Activated naive CD8-positive, alpha-beta T cell treated with anti-CD3 and anti-CD28 coated beads, Interleukin-2, amount 10 ng/mL, durations not matched to agents 7 days and 5 days (primary cell): ENCODE measurements around the gene TGM3. TPM values are rescaled to one million over a fixed set of nuclear protein-coding genes. Genes with fewer than 3 reads are reported as not detected.

Experiments used
- ATAC-seq: fragments of 150-1000 bp; cut with Tn5 transposase; one replicate; pipeline ENCODE4 v1.10.0; 2021; ENCODE audit warnings: low read depth, moderate library complexity
- POLR2A ChIA-PET: fragments of 350-600 bp; sonication (Branson Sonifier 250); formaldehyde crosslinking; loops from one replicate; lab custom pipeline; 2021; ENCODE audit warnings: antibody characterized with exemption; lab: Charles Lee
- DNase-seq: peaks from one replicate; pipeline ENCODE4 v3.0.0; 2021
- H3K27ac Mint-ChIP-seq: one replicate; pipeline ENCODE4 v1.8.0; 2022; ENCODE audit warnings: mild to moderate bottlenecking, mixed read lengths
- H3K27me3 Mint-ChIP-seq: one replicate; pipeline ENCODE4 v1.8.0; 2022; ENCODE audit warnings: mild to moderate bottlenecking, moderate library complexity, mixed read lengths
- H3K36me3 Mint-ChIP-seq: one replicate; pipeline ENCODE4 v1.8.0; 2021; ENCODE audit warnings: mild to moderate bottlenecking, mixed read lengths
- H3K4me1 Mint-ChIP-seq: one replicate; pipeline ENCODE4 v1.8.0; 2021; ENCODE audit warnings: mixed read lengths
- H3K4me3 Mint-ChIP-seq: one replicate; pipeline ENCODE4 v1.8.0; 2022; ENCODE audit warnings: mild to moderate bottlenecking, moderate library complexity, mixed read lengths
- H3K9me3 Mint-ChIP-seq: one replicate; pipeline ENCODE4 v1.8.0; 2021; ENCODE audit warnings: mixed read lengths
- total RNA-seq, 2 experiments: library from RNA; stranded (reverse); gene quantifications; one replicate each; pipeline ENCODE4 v1.2.3, GENCODE V29; 2021

The TGM3 gene
- total RNA-seq, 2 experiments from 2014 or later, result not detected

- POLR2A ChIA-PET, result no interaction called here
- ATAC-seq, result no peak
- no peak overlapping the region for H3K27ac Mint-ChIP-seq
These were observed 30.2 kb downstream of the TGM3 start for GRCh38 chr20:2326046-2326445.

GRCh38 chr20:2327620-2328555 lies 32.1 kb downstream of the TGM3 start:
- no peak for DNase-seq
- Mint-ChIP-seq H3K4me1 (no peaks in the 10 kb centered on the region), H3K36me3 (no peaks in the 10 kb centered on the region), H3K27me3 (peaks cover 19% of the 10 kb centered on the region), H3K9me3 (no peaks in the 10 kb centered on the region), H3K4me3 (no peak overlapping the region), H3K27ac (no peak overlapping the region)
- no peak for ATAC-seq
- POLR2A ChIA-PET, result no interaction called here

More at GRCh38 chr20:2326046-2326445, 30.2 kb downstream of the TGM3 start:
- H3K27me3 Mint-ChIP-seq, result peaks cover 20% of the 10 kb centered on the region
- no peak overlapping the region for H3K4me3 Mint-ChIP-seq
- no peaks in the 10 kb centered on the region for H3K4me1 Mint-ChIP-seq
- DNase-seq, result no peak
- no peaks in the 10 kb centered on the region for H3K9me3 Mint-ChIP-seq
- H3K36me3 Mint-ChIP-seq, result no peaks in the 10 kb centered on the region

GRCh38 chr20:2329286-2329685 lies 33.5 kb downstream of the TGM3 start:
- no peaks in the 10 kb centered on the region for H3K36me3 Mint-ChIP-seq
- H3K9me3 Mint-ChIP-seq, result no peaks in the 10 kb centered on the region
- no peak overlapping the region for H3K27ac Mint-ChIP-seq
- no peaks in the 10 kb centered on the region for H3K4me1 Mint-ChIP-seq
- no peak for ATAC-seq
- DNase-seq, result no peak
- H3K4me3 Mint-ChIP-seq, result no peak overlapping the region
- H3K27me3 Mint-ChIP-seq, result peaks cover 15% of the 10 kb centered on the region
- POLR2A ChIA-PET, result no interaction called here

GRCh38 chr20:2330090-2330695 lies 34.4 kb downstream of the TGM3 start:
- H3K4me3 Mint-ChIP-seq, result no peak overlapping the region
- peaks cover 14% of the 10 kb centered on the region for H3K27me3 Mint-ChIP-seq
- DNase-seq (no peak), ATAC-seq (no peak)
- no peak overlapping the region for H3K27ac Mint-ChIP-seq
- H3K36me3 Mint-ChIP-seq, result no peaks in the 10 kb centered on the region
- no peaks in the 10 kb centered on the region for H3K4me1 Mint-ChIP-seq
- no peaks in the 10 kb centered on the region for H3K9me3 Mint-ChIP-seq
- POLR2A ChIA-PET, result no interaction called here

GRCh38 chr20:2331106-2331505 lies 35.3 kb downstream of the TGM3 start:
- H3K36me3 Mint-ChIP-seq, result no peaks in the 10 kb centered on the region
- no peak for DNase-seq
- peaks cover 14% of the 10 kb centered on the region for H3K27me3 Mint-ChIP-seq
- ATAC-seq, result no peak
- H3K27ac Mint-ChIP-seq, result no peak overlapping the region
- H3K4me3 Mint-ChIP-seq, result no peak overlapping the region
- H3K4me1 Mint-ChIP-seq, result no peaks in the 10 kb centered on the region
- POLR2A ChIA-PET, result no interaction called here
- H3K9me3 Mint-ChIP-seq, result no peaks in the 10 kb centered on the region

GRCh38 chr20:2331901-2332565 lies 36.2 kb downstream of the TGM3 start:
- H3K4me3 Mint-ChIP-seq, result no peak overlapping the region
- no peaks in the 10 kb centered on the region for H3K9me3 Mint-ChIP-seq
- POLR2A ChIA-PET, result no interaction called here
- ATAC-seq (no peak), DNase-seq (no peak)
- peaks cover 14% of the 10 kb centered on the region for H3K27me3 Mint-ChIP-seq
- H3K36me3 Mint-ChIP-seq, result no peaks in the 10 kb centered on the region
- H3K27ac Mint-ChIP-seq, result no peak overlapping the region
- no peaks in the 10 kb centered on the region for H3K4me1 Mint-ChIP-seq

GRCh38 chr20:2332711-2333110 lies 36.9 kb downstream of the TGM3 start:
- no peak for DNase-seq
- no peak overlapping the region for H3K27ac Mint-ChIP-seq
- peaks cover 17% of the 10 kb centered on the region for H3K27me3 Mint-ChIP-seq
- POLR2A ChIA-PET, result no interaction called here
- no peaks in the 10 kb centered on the region for H3K9me3 Mint-ChIP-seq
- H3K36me3 Mint-ChIP-seq, result no peaks in the 10 kb centered on the region
- ATAC-seq, result no peak
- no peaks in the 10 kb centered on the region for H3K4me1 Mint-ChIP-seq
- H3K4me3 Mint-ChIP-seq, result no peak overlapping the region

- POLR2A ChIA-PET, result no interaction called here
- Mint-ChIP-seq H3K4me1 (no peaks in the 10 kb centered on the region), H3K36me3 (no peaks in the 10 kb centered on the region), H3K9me3 (no peaks in the 10 kb centered on the region), H3K4me3 (no peak overlapping the region), H3K27ac (no peak overlapping the region), H3K27me3 (peaks cover 18% of the 10 kb centered on the region)
- DNase-seq, result no peak
- no peak for ATAC-seq
These were observed 38.0 kb downstream of the TGM3 start for GRCh38 chr20:2333821-2334220.

- Mint-ChIP-seq H3K27me3 (peaks cover 16% of the 10 kb centered on the region), H3K36me3 (no peaks in the 10 kb centered on the region), H3K27ac (no peak overlapping the region), H3K4me1 (no peaks in the 10 kb centered on the region), H3K4me3 (no peak overlapping the region), H3K9me3 (no peaks in the 10 kb centered on the region)
- DNase-seq, result no peak
- POLR2A ChIA-PET, result no interaction called here
- ATAC-seq, result no peak
These were observed 39.5 kb downstream of the TGM3 start for GRCh38 chr20:2335096-2335870.

GRCh38 chr20:2336471-2336870 lies 40.7 kb downstream of the TGM3 start:
- Mint-ChIP-seq H3K9me3 (no peaks in the 10 kb centered on the region), H3K4me1 (no peaks in the 10 kb centered on the region), H3K4me3 (no peak overlapping the region), H3K27me3 (peaks cover 13% of the 10 kb centered on the region), H3K36me3 (no peaks in the 10 kb centered on the region), H3K27ac (no peak overlapping the region)
- POLR2A ChIA-PET, result no interaction called here
- DNase-seq (no peak), ATAC-seq (no peak)

GRCh38 chr20:2337142-2337541 lies 41.3 kb downstream of the TGM3 start:
- H3K4me1 Mint-ChIP-seq, result no peaks in the 10 kb centered on the region
- H3K27ac Mint-ChIP-seq, result no peak overlapping the region
- POLR2A ChIA-PET, result no interaction called here
- no peaks in the 10 kb centered on the region for H3K9me3 Mint-ChIP-seq
- H3K36me3 Mint-ChIP-seq, result no peaks in the 10 kb centered on the region
- no peak overlapping the region for H3K4me3 Mint-ChIP-seq
- ATAC-seq (no peak), DNase-seq (no peak)
- peaks cover 13% of the 10 kb centered on the region for H3K27me3 Mint-ChIP-seq

GRCh38 chr20:2338411-2339066 lies 42.7 kb downstream of the TGM3 start:
- Mint-ChIP-seq H3K36me3 (no peaks in the 10 kb centered on the region), H3K27me3 (peaks cover 11% of the 10 kb centered on the region), H3K9me3 (no peaks in the 10 kb centered on the region), H3K4me3 (no peak overlapping the region), H3K27ac (no peak overlapping the region), H3K4me1 (no peaks in the 10 kb centered on the region)
- POLR2A ChIA-PET, result no interaction called here
- no peak for ATAC-seq
- no peak for DNase-seq

- no peak overlapping the region for H3K27ac Mint-ChIP-seq
- no peak for ATAC-seq
- DNase-seq, result no peak
- POLR2A ChIA-PET, result no interaction called here
- H3K4me3 Mint-ChIP-seq, result no peak overlapping the region
- no peaks in the 10 kb centered on the region for H3K4me1 Mint-ChIP-seq
- H3K9me3 Mint-ChIP-seq, result no peaks in the 10 kb centered on the region
- H3K36me3 Mint-ChIP-seq, result no peaks in the 10 kb centered on the region
- peaks cover 7% of the 10 kb centered on the region for H3K27me3 Mint-ChIP-seq
These were observed 44.3 kb downstream of the TGM3 start for GRCh38 chr20:2340136-2340535.
